ENCODE data around the gene SELENOK.
A peak's percentile ranks its signal among the peaks of the same experiment; 100 is the strongest.

The SELENOK gene

GRCh38 chr3:53883008-53883407 is 8.7 kb downstream of the SELENOK start:
- no peak for DNase-seq (ENCODE audit: low spot score)

DNA sequence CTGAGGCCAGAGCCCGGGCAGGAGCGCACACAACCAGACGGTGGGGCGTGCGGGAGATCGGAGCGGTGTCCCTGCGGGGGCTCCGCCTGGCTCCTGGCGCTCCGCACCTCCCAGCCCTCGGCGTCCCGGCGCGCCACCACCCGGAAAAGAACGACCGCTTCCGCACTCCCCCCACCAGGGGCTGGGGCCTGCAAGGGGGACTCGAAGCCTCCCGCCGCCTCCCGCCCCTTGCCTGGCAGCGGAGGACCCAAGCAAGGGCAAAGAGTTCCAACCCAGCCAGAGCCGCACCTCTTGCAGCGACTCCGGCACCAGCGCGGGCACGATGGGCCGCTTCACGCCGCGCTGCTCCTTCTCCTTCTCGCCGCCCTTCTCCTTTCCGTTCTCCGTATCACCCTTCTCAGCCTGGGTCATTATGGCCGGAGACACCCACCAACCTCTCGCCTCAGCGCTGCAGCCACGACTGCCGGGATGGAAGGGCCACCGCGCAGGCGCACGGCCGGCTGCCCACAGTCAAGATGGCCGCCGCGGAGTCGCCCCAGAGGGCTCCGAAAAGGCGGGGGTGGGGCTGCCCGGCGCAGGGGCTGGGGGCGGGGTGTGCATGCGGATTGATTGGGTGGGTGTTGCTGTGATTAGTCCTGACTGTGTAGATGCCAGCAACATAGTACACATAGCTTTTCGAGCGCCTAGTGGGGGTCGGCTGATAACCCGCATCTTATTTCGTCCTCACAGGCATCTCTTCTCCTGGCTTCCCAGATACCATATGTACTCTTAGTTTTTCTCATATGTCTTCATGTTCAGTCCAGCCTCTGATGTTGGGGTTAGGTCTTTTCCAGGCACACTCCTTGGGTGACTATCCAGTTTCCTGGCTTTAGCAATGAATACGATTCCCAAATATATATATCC is 9.7 kb downstream of the SELENOK start, which contains the start of gene ACTR8:
ACTR8 (minus strand) TSS at position 462 of the 903 bp plus-strand sequence; CDS start at position 411, 51 bp downstream.
- DNase-seq (ENCODE audit: low spot score): peak; percentile 93

DNA sequence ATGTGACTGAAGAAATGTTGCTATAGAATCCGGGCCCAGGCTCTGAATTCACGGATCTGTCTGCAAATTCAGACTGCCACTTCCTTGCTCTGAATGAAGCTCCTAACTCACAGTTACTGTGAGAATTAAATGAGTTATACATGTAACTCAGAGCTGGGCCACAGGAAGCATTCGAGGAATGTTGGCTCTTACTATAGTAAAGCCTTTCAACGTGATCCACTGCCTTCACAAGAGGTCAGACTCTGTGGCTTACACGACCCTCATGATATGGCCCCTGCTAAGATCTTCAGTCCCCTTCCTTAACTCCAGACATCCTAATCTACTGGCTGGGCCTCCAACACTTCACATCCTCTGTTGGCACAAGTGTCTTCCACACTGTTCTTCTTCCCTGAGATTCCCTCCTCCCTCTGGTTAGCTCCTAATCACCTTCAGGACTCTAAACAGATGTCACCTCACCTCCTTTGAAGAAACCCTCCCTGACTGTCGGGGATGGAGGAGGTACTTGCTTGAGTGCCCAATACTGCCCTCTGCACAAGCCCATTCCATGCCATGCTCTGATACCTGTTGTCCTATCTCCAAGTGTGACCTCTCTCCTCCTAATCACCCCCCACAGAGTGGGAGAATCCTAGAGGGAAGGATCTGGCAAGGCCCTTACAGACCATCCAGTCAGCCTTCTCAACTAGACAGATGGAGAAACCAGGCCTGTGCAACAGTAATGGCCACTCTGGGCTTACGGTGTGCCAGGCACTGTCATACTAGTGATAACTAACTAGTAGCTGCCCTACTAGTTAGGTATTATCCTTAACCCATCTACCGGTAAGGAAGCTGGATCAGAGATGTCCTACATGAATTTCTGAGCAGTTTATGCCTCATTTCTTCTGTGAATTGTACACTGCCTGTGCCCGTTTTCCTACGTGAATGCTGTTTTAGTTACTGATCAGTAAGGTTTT is 11.0 kb downstream of the SELENOK start:
- no peak for DNase-seq (ENCODE audit: low spot score)

DNA sequence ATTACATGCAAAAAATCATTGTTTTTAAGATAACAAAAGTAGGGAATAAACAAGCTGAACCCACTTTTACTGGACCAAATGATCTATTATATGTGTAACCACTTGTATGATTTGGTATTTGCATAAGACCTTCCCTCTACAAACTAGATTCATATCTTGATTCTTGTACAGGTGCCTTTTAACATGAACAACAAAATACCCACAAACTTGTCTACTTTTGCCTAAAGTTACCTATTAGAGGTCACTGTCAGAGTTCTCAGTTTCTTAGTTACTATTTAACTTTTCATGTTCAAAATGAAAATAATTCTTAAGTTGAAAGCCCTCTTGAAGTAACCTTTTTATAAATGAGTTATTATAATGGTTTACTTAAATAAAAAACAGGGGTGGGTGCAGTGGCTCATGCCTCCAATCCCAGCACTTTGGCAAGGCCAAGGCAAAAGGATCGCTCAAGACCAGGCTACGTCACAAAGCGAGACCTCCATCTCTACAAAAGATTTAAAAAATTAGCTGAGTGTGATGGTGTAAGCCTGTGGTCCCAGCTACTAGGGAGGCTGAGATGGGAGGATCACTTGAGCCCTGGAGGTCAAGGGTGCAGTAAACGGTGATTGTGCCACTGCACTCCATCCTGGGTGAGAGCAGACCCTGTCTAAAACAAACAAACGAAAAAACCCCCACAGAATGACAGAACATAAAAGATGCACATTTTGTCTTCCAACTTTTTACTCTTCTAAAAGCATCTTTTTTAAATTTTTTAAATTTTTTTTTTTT is 25.7 kb downstream of the SELENOK start:
- no peak for DNase-seq (ENCODE audit: low spot score)

DNA sequence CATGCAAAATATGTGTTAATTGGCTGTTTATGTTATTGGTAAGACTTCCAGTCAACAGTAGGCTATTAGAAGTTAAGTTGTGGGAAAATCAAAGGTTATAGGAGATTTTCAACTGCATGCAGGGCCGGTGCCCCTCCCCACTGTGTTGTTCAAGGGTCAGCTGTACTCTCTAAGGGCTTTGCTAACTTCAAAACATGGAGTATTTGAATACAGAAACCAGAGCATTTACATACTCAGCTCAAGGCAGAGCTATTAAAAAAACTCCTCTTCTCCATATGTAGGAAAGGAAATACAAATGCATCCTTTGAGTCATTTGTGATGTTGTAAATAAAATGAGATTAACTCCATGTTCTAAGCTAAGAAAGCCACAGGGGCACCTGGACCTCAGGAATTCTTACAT is 28.5 kb downstream of the SELENOK start:
- no peak for DNase-seq (ENCODE audit: low spot score)

GRCh38 chr3:53862241-53862640 is 29.4 kb downstream of the SELENOK start:
- DNase-seq (ENCODE audit: low spot score): no peak

- DNase-seq (ENCODE audit: low spot score): no peak
These were observed 31.5 kb downstream of the SELENOK start for GRCh38 chr3:53860196-53860595.

DNA sequence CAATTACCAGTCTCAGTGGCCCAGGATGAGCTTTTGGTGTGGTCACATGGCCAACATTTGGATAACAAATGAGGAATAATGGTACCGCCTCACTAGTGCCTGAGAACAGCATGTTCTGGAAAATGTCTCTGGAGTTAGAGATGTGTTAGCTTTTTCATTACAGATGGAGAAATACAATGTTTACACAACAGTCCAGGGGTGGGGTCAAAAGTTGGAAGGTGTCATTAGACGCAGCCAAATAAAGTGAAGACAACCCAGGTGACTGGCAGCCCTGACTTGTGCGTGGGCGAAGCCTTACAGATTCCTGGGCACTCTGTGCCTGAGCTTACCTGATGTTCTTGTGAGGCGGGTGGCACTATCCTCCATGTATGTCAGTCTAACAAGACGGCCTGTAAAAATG is 32.5 kb downstream of the SELENOK start:
- no peak for DNase-seq (ENCODE audit: low spot score)

- DNase-seq (ENCODE audit: low spot score): no peak
These were observed 33.4 kb downstream of the SELENOK start for GRCh38 chr3:53858096-53858741.

DNA sequence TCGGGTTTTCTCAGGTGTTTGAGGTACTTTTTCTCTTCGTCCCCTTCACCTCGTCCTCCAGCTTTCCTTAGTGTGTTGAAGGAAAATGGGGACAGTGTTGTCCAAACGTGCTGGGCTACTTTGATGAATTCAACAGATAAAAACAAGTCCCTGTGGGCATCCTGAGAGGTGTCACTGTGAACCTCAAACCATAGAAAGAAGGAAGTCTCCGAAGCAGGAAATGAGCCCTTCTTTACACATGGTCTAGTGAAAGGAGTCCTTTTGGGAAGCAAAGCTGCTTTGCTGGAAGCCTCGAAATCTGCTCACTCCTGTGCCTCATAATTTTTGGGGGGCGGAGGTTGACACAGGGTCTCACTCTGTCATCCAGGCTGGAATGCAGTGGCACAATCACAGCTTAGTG is 34.7 kb downstream of the SELENOK start:
- no peak for DNase-seq (ENCODE audit: low spot score)

DNA sequence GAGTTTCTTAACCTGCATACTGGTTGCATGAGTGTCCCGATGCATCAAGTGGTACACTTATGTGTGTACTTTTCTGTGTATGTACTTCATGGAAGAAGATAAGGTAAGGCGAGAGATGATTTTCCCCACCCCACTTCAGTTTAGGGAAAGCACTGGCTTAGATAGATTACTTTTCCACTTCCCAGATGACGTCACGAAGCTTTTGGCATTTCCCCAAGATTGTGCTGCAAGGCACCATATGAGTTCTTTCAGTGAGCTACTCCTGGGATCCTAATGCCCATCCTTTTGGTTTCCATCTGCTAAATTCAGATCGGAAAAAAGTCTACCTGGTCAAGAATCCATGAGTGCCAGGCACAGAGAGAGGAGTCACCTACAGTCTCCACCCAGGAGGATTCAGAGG is 40.8 kb downstream of the SELENOK start:
- peak; percentile 24 for DNase-seq (ENCODE audit: low spot score)

GRCh38 chr3:53849916-53850315 is 41.7 kb downstream of the SELENOK start:
- no peak for DNase-seq (ENCODE audit: low spot score)

DNA sequence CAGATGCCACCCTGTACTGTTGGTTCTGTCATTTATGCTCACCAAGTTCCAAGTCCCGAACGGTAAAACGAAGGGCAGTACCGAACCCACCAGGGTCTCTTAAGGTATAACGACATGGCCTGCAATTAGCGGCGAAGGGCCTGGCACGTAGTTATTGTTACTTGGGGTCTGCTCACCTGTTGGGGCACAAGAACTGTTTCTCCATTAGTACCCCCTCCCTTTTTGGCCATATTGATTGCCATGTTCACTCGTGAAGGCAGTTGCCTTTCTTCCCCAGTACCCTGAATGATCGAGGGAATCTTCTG is 44.9 kb downstream of the SELENOK start:
- no peak for DNase-seq (ENCODE audit: low spot score)

DNA sequence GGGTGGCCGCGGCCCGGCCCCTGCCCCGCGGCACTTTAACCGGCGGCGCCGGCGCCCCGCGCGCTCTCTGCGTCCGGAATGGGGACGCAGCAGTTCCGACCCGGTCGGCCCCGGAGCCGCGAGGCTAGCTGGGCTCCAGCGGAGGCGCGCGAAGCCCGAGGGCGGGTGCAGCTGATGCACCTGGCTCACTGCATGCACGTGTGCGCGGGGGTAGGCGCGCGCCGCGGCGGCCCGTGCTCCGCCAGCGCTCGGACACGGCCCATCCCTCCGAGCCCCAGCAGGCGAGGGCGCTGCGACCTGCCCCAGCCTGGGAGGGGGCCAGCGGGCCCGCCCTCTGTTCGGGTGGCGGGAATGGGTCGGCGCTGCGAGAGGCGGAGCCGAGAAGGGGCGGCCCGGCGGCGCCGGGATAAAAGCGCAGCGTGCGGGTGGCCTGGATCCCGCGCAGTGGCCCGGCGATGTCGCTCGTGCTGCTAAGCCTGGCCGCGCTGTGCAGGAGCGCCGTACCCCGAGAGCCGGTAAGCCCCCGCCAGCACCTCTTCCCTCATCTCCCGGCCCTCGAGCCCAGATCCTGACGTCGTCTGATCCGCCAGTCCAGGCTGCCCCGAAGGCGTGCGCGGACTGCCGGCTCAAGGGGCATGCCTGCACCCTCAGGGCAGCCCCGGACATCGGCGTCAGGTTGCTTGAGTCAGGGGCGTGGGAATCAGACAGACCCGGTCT is 45.4 kb downstream of the SELENOK start, which contains the start of the genes CHDH and IL17RB:
CHDH (minus strand) TSS at position 286 of the 717 bp plus-strand sequence. CDS start 22,411 bp downstream, outside the sequence.
IL17RB (plus strand) TSS at position 435 of the 717 bp plus-strand sequence; CDS start at position 456, 21 bp downstream.
- peak; percentile 19 for DNase-seq (ENCODE audit: low spot score)

GRCh38 chr3:53845881-53846133 is 45.9 kb downstream of the SELENOK start:
- DNase-seq (ENCODE audit: low spot score): no peak

DNA sequence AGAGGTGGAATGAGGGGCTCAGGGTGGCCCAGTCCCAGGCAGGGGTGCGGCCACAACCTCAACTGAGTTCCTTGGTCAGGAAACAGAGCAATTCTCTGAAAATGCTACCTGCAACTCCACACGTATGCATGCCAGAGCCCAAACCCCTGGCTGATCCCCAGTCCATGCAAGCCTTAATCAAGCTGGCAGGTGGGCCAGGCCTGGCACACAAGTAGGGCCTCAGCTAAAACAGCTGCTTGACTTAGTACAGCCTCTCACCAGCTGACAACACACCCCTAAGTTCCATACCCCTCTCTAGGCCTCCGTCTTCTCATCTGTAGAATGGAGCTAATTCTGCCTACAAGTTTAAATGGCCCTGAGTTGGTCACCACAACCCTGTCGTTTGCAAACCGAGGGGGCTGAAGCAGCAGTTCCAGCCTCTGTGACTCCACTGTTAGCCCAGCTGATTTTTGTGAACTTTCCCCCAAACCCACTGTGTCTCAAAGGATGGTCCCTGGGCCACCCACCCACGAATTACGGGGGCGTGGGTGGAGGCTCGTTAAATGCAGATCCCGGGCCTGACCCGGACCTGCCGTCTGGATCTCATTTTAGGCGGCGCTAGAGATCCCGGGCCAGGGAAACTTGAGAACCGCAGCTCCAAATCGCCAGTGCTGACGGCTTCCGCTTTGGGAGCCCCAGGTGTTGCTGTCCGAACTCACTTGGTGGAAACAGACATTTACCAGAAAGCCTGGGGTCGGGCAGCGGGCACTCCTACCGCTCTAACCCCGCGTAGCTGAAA is 46.4 kb downstream of the SELENOK start:
- DNase-seq (ENCODE audit: low spot score): peak; percentile 58

DNA sequence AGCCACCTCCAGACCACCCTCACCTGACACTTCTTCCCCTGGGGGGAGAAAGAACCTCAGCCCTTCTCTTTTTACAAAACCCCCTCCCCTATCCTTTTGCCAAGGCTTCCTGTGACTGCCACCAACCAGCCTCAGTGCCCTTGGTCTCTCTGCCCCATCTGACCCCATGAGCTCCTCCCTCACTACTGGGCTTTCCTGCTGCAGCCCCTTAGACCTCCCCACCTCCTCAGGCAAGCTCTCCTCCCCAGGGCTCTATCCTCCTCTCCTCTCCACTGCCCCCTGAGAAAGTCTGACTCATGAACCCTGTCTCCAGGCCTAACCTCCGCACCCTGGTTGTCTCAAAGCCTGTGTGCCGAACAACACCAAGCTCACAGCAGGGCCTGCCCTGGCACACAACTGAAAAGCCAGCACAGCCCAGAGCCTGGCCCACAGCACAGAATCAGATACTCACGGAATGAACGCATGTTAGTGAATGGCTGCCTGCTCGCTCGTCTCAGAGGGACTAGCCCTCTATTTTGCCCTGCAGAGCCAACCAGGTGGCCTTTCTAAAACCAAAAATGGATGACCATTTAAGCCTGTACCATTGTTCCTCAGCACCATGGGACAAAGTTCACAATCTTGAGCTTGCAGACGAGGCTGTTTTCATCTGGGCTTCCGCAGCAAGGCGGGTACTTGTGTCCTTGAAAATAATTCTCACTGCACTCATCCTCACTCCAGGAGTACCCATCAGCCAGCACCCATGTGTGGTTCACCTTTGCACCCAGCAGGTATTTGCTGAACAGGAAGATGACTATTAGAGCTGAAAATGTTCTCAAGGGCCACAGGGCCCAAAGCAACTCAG is 47.2 kb downstream of the SELENOK start:
- no peak for DNase-seq (ENCODE audit: low spot score)

GRCh38 chr3:53843195-53844177 is 48.2 kb downstream of the SELENOK start:
- no peak for DNase-seq (ENCODE audit: low spot score)

Measured in AG08395 (cell line).